SK-N-SH (cell line): Measurements from ENCODE around the gene HES2. TPM values are rescaled to one million over a fixed set of nuclear protein-coding genes. Genes with fewer than 3 reads are reported as not detected.

Experiments used
- CTCF ChIA-PET: fragments of 300-600, 350-600 bp; formaldehyde crosslinking; extraction: SDS; loops from one replicate; lab custom pipeline; 2021; lab: Yijun Ruan, JAX
- POLR2A ChIA-PET: fragments of 350-600 bp; sonication (Branson Sonifier 250); formaldehyde crosslinking; extraction: SDS; loops from one replicate; lab custom pipeline; 2020; ENCODE audit warnings: antibody characterized with exemption, inconsistent platforms; lab: Yijun Ruan, JAX
- DNase-seq: peaks from one replicate; pipeline ENCODE4 v3.0.0; 2012
- H2AFZ ChIP-seq: fragments of 200-600 bp; sonication (generic); 2 replicates; pipeline ENCODE4 v1.8.1; 2016; ENCODE audit warnings: antibody characterized with exemption, mild to moderate bottlenecking, low read depth
- H3F3A ChIP-seq: fragments of 200-600 bp; sonication (generic); replicated peaks from 2 replicates; pipeline ENCODE3; 2016; ENCODE audit warnings: antibody characterized with exemption, mild to moderate bottlenecking; ENCODE audit not compliant: insufficient read depth
- H3K27ac ChIP-seq, 2 experiments: fragments of 200-500 bp in 1 of 2; fragments of 200-600 bp in 1 of 2; sonication (Bioruptor generic) in 1 of 2; sonication (generic), shearing (Covaris generic) in 1 of 2; 2 replicates each; pipeline versions ENCODE4 v1.5.1 to v1.6.1; 2014 to 2016; ENCODE audit warnings: low read depth in 2 of 2, inconsistent platforms in 1 of 2, low read length in 1 of 2, mild to moderate bottlenecking in 1 of 2, mixed read lengths in 1 of 2
- H3K27me3 ChIP-seq: fragments of 200-600 bp; sonication (generic), shearing (Covaris generic); 2 replicates; pipeline ENCODE4 v1.6.1; 2016; ENCODE audit warnings: mixed run types; ENCODE audit not compliant: insufficient read depth
- H3K36me3 ChIP-seq, 2 experiments: fragments of 200-500 bp in 1 of 2; fragments of 200-600 bp in 1 of 2; sonication (Bioruptor generic) in 1 of 2; sonication (generic) in 1 of 2; replicated peaks in 1 of 2; 2 replicates each; pipeline versions ENCODE3 to v1.5.1; 2014 to 2016; ENCODE audit warnings: low read length in 1 of 2, mild to moderate bottlenecking in 1 of 2; ENCODE audit not compliant: insufficient read depth in 2 of 2, control insufficient read depth in 1 of 2
- H3K4me1 ChIP-seq, 2 experiments: fragments of 200-500 bp in 1 of 2; fragments of 200-600 bp in 1 of 2; sonication (Bioruptor generic) in 1 of 2; sonication (generic), shearing (Covaris generic) in 1 of 2; 2 replicates each; pipeline versions ENCODE4 v1.5.1 to v1.6.1; 2014 to 2016; ENCODE audit warnings: low read depth in 1 of 2, low read length in 1 of 2, mixed run types in 1 of 2; ENCODE audit not compliant: insufficient read depth in 2 of 2, control insufficient read depth in 1 of 2
- H3K4me2 ChIP-seq: fragments of 200-600 bp; sonication (generic), shearing (Covaris generic); 2 replicates; pipeline ENCODE4 v1.6.1; 2017; ENCODE audit warnings: mixed run types
- H3K4me3 ChIP-seq, 2 experiments: fragments of 200-500 bp in 1 of 2; fragments of 200-600 bp in 1 of 2; sonication (Bioruptor generic) in 1 of 2; sonication (generic), shearing (Covaris generic) in 1 of 2; 2 replicates each; pipeline versions ENCODE4 v1.5.1 to v1.8.1; 2014 to 2016; ENCODE audit warnings: low read depth in 2 of 2, inconsistent platforms in 1 of 2, low read length in 1 of 2, mild to moderate bottlenecking in 1 of 2, mixed read lengths in 1 of 2, moderate library complexity in 1 of 2
- H3K79me2 ChIP-seq: fragments of 200-600 bp; sonication (generic); 2 replicates; pipeline ENCODE4 v1.8.1; 2017; ENCODE audit warnings: mild to moderate bottlenecking; ENCODE audit not compliant: insufficient read depth
- H3K9ac ChIP-seq: fragments of 200-600 bp; sonication (generic); 2 replicates; pipeline ENCODE4 v1.6.1; 2017; ENCODE audit warnings: mixed run types
- H3K9me2 ChIP-seq: fragments of 200-600 bp; sonication (generic); 2 replicates; pipeline ENCODE4 v1.6.1; 2017; ENCODE audit warnings: mixed run types
- H3K9me3 ChIP-seq: fragments of 200-600 bp; sonication (generic); 2 replicates; pipeline ENCODE4 v1.6.1; 2017; ENCODE audit warnings: mixed run types, mild to moderate bottlenecking, moderate library complexity
- H4K20me1 ChIP-seq: fragments of 200-600 bp; sonication (generic); 2 replicates; pipeline ENCODE4 v1.6.1; 2017; ENCODE audit warnings: mild to moderate bottlenecking, mixed run types; ENCODE audit not compliant: insufficient read depth
- EP300 ChIP-seq, 2 experiments: IDR thresholded peaks; 2 replicates each; pipeline versions ENCODE4 v1.4.0 to v1.6.1; 2012; ENCODE audit warnings: borderline replicate concordance in 1 of 2, low read depth in 1 of 2, low read length in 1 of 2
- EZH2phosphoT487 ChIP-seq: fragments of 200-600 bp; sonication (generic); IDR thresholded peaks from 2 replicates; pipeline ENCODE4 v1.6.1; 2017; ENCODE audit warnings: low read depth, mixed run types, mild to moderate bottlenecking, antibody characterized with exemption, moderate library complexity, borderline replicate concordance
- FOXJ3 ChIP-seq: sonication (generic); formaldehyde crosslinking; IDR thresholded peaks from 2 replicates; pipeline ENCODE4 v1.5.1; 2020; ENCODE audit warnings: mild to moderate bottlenecking, missing genetic modification reagents
- FOXM1 ChIP-seq: IDR thresholded peaks from 2 replicates; pipeline ENCODE4 v1.4.0; 2012; ENCODE audit warnings: low read depth, mild to moderate bottlenecking
- IRF3 ChIP-seq: fragments of 150-350 bp; IDR thresholded peaks from 2 replicates; pipeline ENCODE4 v1.6.1; 2016; ENCODE audit warnings: mild to moderate bottlenecking, low read depth, low read length
- JUND ChIP-seq: IDR thresholded peaks from 2 replicates; pipeline ENCODE4 v1.4.0; 2012
- MEF2A ChIP-seq: IDR thresholded peaks from 2 replicates; pipeline ENCODE4 v1.4.0; 2012; ENCODE audit warnings: low read depth, borderline replicate concordance
- MXI1 ChIP-seq: IDR thresholded peaks from 2 replicates; pipeline ENCODE4 v1.6.1; 2012; ENCODE audit warnings: mild to moderate bottlenecking, low read depth, low read length, improper control_type of control experiment
- NFIC ChIP-seq: IDR thresholded peaks from 2 replicates; pipeline ENCODE4 v1.4.0; 2012; ENCODE audit warnings: borderline replicate concordance
- NRF1 ChIP-seq: IDR thresholded peaks from 2 replicates; pipeline ENCODE4 v1.6.1; 2012; ENCODE audit warnings: low read depth, mild to moderate bottlenecking, low read length
- POLR2AphosphoS5 ChIP-seq: IDR thresholded peaks from 2 replicates; pipeline ENCODE4 v1.6.1; 2012; ENCODE audit warnings: low read depth, low read length
- RAD21 ChIP-seq: IDR thresholded peaks from 2 replicates; pipeline ENCODE4 v1.6.1; 2012; ENCODE audit warnings: mild to moderate bottlenecking, low read length
- REST ChIP-seq: IDR thresholded peaks from 2 replicates; pipeline ENCODE4 v1.6.1; 2012; ENCODE audit warnings: mild to moderate bottlenecking, low read depth, low read length, moderate library complexity
- SMC3 ChIP-seq: IDR thresholded peaks from 2 replicates; pipeline ENCODE4 v1.6.1; 2012; ENCODE audit warnings: low read depth, low read length, improper control_type of control experiment
- USF2 ChIP-seq: fragments of 150-350 bp; IDR thresholded peaks from 2 replicates; pipeline ENCODE4 v1.6.1; 2017; ENCODE audit warnings: antibody characterized with exemption, low read length, low read depth, borderline replicate concordance
- YY1 ChIP-seq: IDR thresholded peaks from 2 replicates; pipeline ENCODE4 v1.4.0; 2012; ENCODE audit warnings: low read depth, mild to moderate bottlenecking
- ZBTB33 ChIP-seq: IDR thresholded peaks from 2 replicates; pipeline ENCODE4 v1.4.0; 2012; ENCODE audit warnings: low read depth, borderline replicate concordance
- WGBS: methylation state at CpG from one replicate; pipeline ENCODE4 v1.1.6; 2017; ENCODE audit warnings: low lambda C conversion rate; 5-methylcytosine and 5-hydroxymethylcytosine counted together
- polyA plus RNA-seq, 3 experiments: library from polyadenylated mRNA; depleted of rRNA; stranded (reverse); fragments of >200 nt; gene quantifications; 2 replicates each; pipeline ENCODE4 v1.2.3, GENCODE V29; 2012

The HES2 gene
- polyA plus RNA-seq, 1 of the 3 experiments (the other 2 are of a cell fraction), result 0.03 TPM

- no peak for DNase-seq
- no peak overlapping the region for H3K4me2 ChIP-seq
- no peaks in the 10 kb centered on the region for H3F3A ChIP-seq
- no peaks in the 10 kb centered on the region for H3K9me3 ChIP-seq
- TF ChIP-seq SMC3, result no peak
- no peak for TF ChIP-seq NFIC
- no peak for TF ChIP-seq POLR2AphosphoS5
- TF ChIP-seq MXI1, result no peak
- TF ChIP-seq EP300 (IDR thresholded peaks at IDR 0.05; ENCODE audit: borderline replicate concordance in 1 of 2, low read depth in 1 of 2, low read length in 1 of 2), result no peak
- no peak for TF ChIP-seq RAD21
- TF ChIP-seq FOXJ3 (CRISPR knock-in tag), result no peak
- no peak for TF ChIP-seq FOXM1
- TF ChIP-seq REST, result no peak
- TF ChIP-seq JUND, result no peak
- no peak for TF ChIP-seq IRF3
- TF ChIP-seq ZBTB33, result no peak
- no peak for TF ChIP-seq EZH2phosphoT487
- TF ChIP-seq NRF1, result no peak
- TF ChIP-seq YY1, result no peak
- TF ChIP-seq MEF2A, result no peak
- no peak for TF ChIP-seq USF2
- H2AFZ ChIP-seq, result no peak overlapping the region
- CTCF ChIA-PET, result interaction anchor here (0.7 to 3.4 kb wide), 9 partner anchors 15 to 153 kb away, joined by 3 to 15 read pairs (median 7); no protein-coding TSS in a partner anchor
- H3K27ac ChIP-seq, result no peak overlapping the region
- peaks cover under 1 to 1% of the 10 kb centered on the region in 2 experiments; a peak in 1 of 4 replicates for H3K4me1 ChIP-seq
- H3K4me3 ChIP-seq, result no peak overlapping the region
- H3K27me3 ChIP-seq, result no peaks in the 10 kb centered on the region
- H3K36me3 ChIP-seq, result no peaks in the 10 kb centered on the region
- no peaks in the 10 kb centered on the region for H4K20me1 ChIP-seq
- H3K79me2 ChIP-seq, result no peaks in the 10 kb centered on the region
- H3K9ac ChIP-seq, result no peak overlapping the region
- H3K9me2 ChIP-seq, result no peaks in the 10 kb centered on the region
- 89% methylated on average over 3 of the region's 3 CpGs for WGBS
- POLR2A ChIA-PET, result no interaction called here
Observed at GRCh38 chr1:6399294-6399693, 20.4 kb downstream of the HES2 start.
